ENCODE measurements around the gene UBR3.
"Not testable (repeated sequence)": the region's sequence is repeated elsewhere in the genome, so short reads cannot be mapped to it uniquely, and the experiment has no call there.

UBR3 gene

DNA sequence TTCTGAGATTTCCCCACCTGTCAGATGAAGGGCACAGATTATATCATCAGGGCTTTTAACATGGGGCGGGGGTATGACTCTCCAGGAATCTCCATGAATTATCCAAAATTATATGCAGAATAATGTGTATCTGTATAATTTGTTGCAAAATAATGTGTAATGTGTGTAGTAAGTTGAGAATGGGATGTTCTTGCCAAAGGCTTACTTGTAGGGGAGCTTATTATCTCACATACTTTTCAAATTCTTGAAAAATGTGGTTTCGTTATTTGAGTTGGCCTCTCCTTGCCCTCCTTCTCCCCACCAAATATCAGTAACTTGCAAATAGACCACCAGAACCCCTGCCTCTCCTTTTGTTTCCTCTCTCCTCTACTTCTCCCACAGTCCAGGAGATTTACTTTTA is 35.6 kb downstream of the UBR3 start:
- H2AFZ ChIP-seq (ENCODE audit: low read depth, low read length), result no peak overlapping the region
- H3K4me1 ChIP-seq (ENCODE audit: insufficient read depth, low read length), result no peaks in the 10 kb centered on the region
- H3K27me3 ChIP-seq (ENCODE audit: insufficient read depth, low read length), result no peaks in the 10 kb centered on the region
- peaks cover 4% of the 10 kb centered on the region for H3K9me3 ChIP-seq (ENCODE audit: low read length)
- H3K36me3 ChIP-seq (ENCODE audit: insufficient read depth, low read length), result no peaks in the 10 kb centered on the region
- H3K4me3 ChIP-seq (ENCODE audit: low read length), result no peak overlapping the region

DNA sequence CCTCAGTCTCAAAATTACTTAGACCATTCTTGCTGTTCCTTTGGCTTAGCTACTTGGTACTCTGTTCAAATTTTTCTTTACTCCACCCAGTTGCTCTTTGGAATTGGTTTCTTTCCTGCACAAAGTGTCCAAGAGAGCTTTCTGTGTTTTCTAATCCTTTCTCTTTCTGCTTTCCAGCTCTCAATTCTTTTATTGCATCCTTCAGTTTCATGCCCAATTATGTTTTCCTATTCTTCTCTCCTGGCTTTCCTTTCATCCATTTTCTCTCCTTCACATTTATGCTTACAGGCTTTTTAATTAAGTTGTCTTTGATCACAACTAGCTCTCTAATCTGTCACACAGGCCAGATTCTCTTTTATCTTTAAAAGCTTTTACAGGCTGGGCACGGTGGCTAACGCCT is 38.2 kb downstream of the UBR3 start:
- Histone ChIP-seq H3K27me3 (ENCODE audit: insufficient read depth, low read length) (no peaks in the 10 kb centered on the region), H2AFZ (ENCODE audit: low read depth, low read length) (no peak overlapping the region), H3K36me3 (ENCODE audit: insufficient read depth, low read length) (no peaks in the 10 kb centered on the region), H3K4me3 (ENCODE audit: low read length) (no peak overlapping the region), H3K4me1 (ENCODE audit: insufficient read depth, low read length) (no peaks in the 10 kb centered on the region), H3K9me3 (ENCODE audit: low read length) (peaks cover 4% of the 10 kb centered on the region)

DNA sequence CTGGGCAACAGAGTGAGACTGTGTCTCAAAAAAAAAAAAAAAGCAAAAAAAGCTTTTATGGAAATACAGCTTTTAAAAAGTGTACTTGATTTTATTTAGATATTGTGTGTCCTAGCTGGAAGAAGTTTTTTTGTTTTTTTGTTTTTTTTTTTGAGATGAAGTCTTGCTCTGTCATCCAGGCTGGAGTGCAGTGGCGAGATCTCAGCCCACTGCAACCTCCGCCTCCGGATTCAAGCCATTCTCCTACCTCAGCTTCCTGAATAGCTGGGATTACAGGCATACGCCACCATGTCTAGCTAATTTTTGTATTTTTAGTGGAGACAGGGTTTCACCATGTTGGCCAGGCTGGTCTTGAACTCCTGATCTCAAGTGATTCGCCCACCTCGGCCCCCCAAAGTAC is 39.0 kb downstream of the UBR3 start:
- H2AFZ ChIP-seq (ENCODE audit: low read depth, low read length); H3K36me3 ChIP-seq (ENCODE audit: insufficient read depth, low read length); H3K4me3 ChIP-seq (ENCODE audit: low read length); H3K9me3 ChIP-seq (ENCODE audit: low read length); H3K27me3 ChIP-seq (ENCODE audit: insufficient read depth, low read length); H3K4me1 ChIP-seq (ENCODE audit: insufficient read depth, low read length): not testable (repeated sequence)

DNA sequence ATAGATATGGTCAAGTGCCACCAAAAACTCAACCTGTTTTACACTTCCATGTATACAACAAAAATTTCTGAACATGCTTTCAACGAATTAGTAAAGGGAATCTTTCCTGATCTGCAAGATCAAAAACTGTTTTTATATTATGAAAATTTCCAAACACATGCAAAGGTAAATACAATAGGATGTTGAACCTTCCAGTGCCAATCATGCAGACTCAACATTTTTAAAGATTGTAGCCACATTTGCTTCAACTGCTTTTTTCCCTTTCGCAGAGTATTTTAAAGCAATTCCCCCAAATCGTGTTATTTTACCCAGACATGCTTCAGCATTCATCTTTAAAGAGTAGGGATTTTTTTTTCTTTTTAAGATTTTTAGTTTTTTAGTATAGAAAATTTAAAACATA is 40.3 kb downstream of the UBR3 start:
- no peaks in the 10 kb centered on the region for H3K4me1 ChIP-seq (ENCODE audit: insufficient read depth, low read length)
- no peaks in the 10 kb centered on the region for H3K9me3 ChIP-seq (ENCODE audit: low read length)
- H3K27me3 ChIP-seq (ENCODE audit: insufficient read depth, low read length), result no peaks in the 10 kb centered on the region
- H3K36me3 ChIP-seq (ENCODE audit: insufficient read depth, low read length), result no peaks in the 10 kb centered on the region
- no peak overlapping the region for H2AFZ ChIP-seq (ENCODE audit: low read depth, low read length)
- H3K4me3 ChIP-seq (ENCODE audit: low read length), result no peak overlapping the region

DNA sequence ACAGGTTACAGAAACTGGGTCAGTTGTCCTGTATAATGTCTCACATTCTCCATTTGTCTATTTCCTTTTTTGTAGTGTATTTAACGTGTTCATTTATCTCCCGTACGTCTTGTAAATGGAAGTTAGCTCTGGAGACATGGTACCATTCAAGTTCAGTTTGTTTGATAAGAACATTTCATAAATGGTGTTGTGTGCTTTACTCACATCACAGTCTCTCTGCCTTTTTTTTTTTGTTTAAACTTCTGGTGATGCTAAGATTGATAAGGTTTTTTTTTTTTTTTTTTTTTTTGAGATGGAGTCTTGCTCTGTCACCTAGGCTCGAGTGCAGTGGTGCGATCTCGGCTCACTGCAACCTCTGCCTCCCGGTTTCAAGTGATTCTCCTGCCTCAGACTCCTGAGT is 41.7 kb downstream of the UBR3 start:
- H2AFZ ChIP-seq (ENCODE audit: low read depth, low read length), result no peak overlapping the region
- H3K4me3 ChIP-seq (ENCODE audit: low read length), result no peak overlapping the region
- H3K9me3 ChIP-seq (ENCODE audit: low read length), result no peaks in the 10 kb centered on the region
- H3K4me1 ChIP-seq (ENCODE audit: insufficient read depth, low read length), result no peaks in the 10 kb centered on the region
- H3K27me3 ChIP-seq (ENCODE audit: insufficient read depth, low read length), result no peaks in the 10 kb centered on the region
- no peaks in the 10 kb centered on the region for H3K36me3 ChIP-seq (ENCODE audit: insufficient read depth, low read length)

DNA sequence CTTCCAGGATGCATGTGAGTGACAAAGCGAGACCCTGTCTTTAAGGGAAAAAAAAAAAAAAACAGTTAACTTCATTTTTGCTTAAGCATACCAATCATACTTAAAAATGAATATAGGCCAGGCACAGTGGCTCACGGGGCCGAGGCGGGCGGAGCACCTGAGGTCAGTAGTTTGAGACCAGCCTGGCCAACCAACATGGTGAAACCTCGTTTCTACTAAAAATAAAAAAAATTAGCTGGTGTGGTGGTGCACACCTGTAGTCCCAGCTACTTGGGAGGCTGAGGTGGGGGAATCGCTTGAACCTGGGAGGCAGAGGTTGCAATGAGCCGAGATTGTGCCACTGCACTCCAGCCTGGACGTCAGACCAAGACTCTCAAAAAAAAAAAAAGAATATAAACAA is 44.1 kb downstream of the UBR3 start:
- not testable (repeated sequence) for H3K27me3 ChIP-seq (ENCODE audit: insufficient read depth, low read length); H3K9me3 ChIP-seq (ENCODE audit: low read length); H3K36me3 ChIP-seq (ENCODE audit: insufficient read depth, low read length); H2AFZ ChIP-seq (ENCODE audit: low read depth, low read length); H3K4me1 ChIP-seq (ENCODE audit: insufficient read depth, low read length); H3K4me3 ChIP-seq (ENCODE audit: low read length)

DNA sequence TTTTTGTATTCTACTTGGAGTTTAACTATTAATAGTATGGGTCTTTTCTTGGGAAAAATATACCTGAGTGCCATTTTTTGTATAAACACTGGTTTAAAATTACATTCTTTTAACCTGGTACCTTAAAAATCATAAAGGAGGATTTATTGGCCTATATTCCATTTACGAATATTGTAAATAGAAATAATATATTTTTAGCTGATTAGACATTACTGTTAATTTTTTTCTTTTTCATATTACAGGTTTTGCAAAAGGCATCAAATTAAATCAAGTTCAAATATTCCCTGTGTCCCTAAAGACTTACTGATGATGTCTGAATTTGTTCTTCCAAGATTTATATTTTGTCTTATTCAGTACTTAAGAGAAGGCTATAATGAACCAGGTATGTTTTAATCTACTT is 44.7 kb downstream of the UBR3 start:
- H3K4me3 ChIP-seq (ENCODE audit: low read length), result no peak overlapping the region
- no peaks in the 10 kb centered on the region for H3K9me3 ChIP-seq (ENCODE audit: low read length)
- no peaks in the 10 kb centered on the region for H3K4me1 ChIP-seq (ENCODE audit: insufficient read depth, low read length)
- peaks cover 2% of the 10 kb centered on the region for H3K36me3 ChIP-seq (ENCODE audit: insufficient read depth, low read length)
- H3K27me3 ChIP-seq (ENCODE audit: insufficient read depth, low read length), result no peaks in the 10 kb centered on the region
- H2AFZ ChIP-seq (ENCODE audit: low read depth, low read length), result no peak overlapping the region

DNA sequence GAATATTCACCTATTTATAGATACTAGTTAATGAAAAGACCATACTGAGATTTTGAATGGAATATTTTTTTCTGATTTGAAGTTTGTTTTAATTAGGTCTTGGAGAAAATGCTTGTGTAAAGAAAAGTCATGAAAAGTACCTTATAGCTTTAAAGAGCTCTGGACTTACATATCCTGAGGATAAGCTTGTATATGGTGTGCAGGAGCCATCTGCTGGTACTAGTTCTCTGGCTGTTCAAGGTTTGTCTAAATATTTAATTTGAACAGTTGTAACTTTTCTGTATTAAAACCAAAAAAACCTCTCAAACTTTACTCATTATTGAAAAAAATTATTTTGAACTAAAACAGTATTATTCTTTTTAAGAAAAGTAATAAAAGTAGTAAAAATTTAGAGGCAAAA is 50.1 kb downstream of the UBR3 start:
- peaks cover 2% of the 10 kb centered on the region for H3K36me3 ChIP-seq (ENCODE audit: insufficient read depth, low read length)
- H3K9me3 ChIP-seq (ENCODE audit: low read length), result no peaks in the 10 kb centered on the region
- H3K27me3 ChIP-seq (ENCODE audit: insufficient read depth, low read length), result no peaks in the 10 kb centered on the region
- H3K4me1 ChIP-seq (ENCODE audit: insufficient read depth, low read length), result no peaks in the 10 kb centered on the region
- no peak overlapping the region for H3K4me3 ChIP-seq (ENCODE audit: low read length)
- H2AFZ ChIP-seq (ENCODE audit: low read depth, low read length), result no peak overlapping the region

DNA sequence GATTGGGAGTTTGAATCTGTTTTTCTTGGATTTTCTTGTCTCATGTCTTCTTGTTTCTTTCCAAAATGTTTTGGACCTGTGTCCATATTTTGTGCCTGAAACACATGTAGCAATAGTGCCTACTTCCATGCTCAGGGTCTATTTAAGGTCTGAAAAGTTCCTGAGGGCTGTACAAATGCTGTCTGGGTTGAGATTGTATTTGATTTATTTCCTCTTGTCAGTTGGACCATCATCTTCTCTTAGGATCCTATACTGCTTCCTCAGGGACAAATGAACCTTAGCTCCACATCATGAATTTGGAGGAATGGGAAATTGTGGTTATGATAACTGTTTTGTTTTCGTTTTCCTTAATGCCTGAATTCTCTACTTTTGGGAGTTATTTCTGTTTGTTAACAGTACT is 59.9 kb downstream of the UBR3 start:
- Histone ChIP-seq H2AFZ (ENCODE audit: low read depth, low read length) (no peak overlapping the region), H3K4me3 (ENCODE audit: low read length) (no peak overlapping the region), H3K27me3 (ENCODE audit: insufficient read depth, low read length) (no peaks in the 10 kb centered on the region), H3K9me3 (ENCODE audit: low read length) (no peaks in the 10 kb centered on the region), H3K36me3 (ENCODE audit: insufficient read depth, low read length) (peaks cover 4% of the 10 kb centered on the region), H3K4me1 (ENCODE audit: insufficient read depth, low read length) (no peaks in the 10 kb centered on the region)

DNA sequence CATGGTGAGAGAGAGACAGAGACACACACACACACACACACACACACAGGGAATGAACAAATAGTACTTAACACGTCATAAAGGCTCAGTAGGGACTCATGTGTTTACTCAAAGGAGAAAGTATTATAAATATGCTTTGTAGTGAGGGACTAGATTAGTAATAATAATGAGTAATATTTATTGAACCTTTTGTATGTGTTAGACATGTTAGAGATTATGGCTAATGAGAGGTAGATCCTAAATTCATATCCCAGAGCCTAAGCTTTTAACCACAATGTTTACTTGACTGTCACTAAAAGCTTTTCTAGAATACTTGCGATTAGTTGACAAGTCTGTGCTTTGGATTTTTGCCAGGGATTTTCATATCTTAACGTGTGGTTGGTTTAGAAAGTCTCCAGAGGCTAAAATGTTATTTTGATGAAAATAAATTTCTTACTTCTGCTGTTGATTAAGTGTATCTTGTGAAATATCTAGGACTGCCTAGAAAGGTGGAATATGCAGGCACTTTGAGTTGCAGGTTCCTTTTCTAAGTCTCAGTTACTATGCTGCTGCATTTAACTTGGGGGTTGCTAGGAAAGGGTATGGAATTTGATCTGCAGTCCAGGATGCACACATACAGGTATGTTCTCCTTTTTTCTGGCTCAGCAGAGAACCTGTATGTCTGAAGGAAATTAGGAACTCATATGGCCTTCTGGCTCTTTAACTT is 64.5 kb downstream of the UBR3 start:
- Histone ChIP-seq H3K4me3 (ENCODE audit: low read length) (no peak overlapping the region), H2AFZ (ENCODE audit: low read depth, low read length) (no peak overlapping the region), H3K9me3 (ENCODE audit: low read length) (no peaks in the 10 kb centered on the region), H3K4me1 (ENCODE audit: insufficient read depth, low read length) (no peaks in the 10 kb centered on the region), H3K36me3 (ENCODE audit: insufficient read depth, low read length) (peaks cover 9% of the 10 kb centered on the region), H3K27me3 (ENCODE audit: insufficient read depth, low read length) (no peaks in the 10 kb centered on the region)

DNA sequence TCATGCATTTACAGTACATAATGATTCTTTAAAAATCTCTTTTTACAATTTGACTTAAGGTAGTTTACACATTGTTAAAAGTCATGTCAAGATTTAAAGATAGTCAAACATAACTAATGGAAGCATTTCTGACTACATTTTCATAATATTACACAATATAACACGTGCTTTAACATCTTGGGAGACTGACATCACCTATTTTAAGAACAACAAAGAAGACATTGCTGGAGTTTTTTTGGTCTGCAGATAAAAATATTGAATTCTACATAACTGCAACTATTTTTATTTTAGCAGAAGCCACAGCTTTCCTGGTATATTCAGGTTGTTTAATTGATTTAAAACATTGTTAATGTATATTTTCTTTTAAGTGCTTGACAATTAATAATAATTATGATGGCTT is 65.7 kb downstream of the UBR3 start:
- Histone ChIP-seq H3K4me1 (ENCODE audit: insufficient read depth, low read length) (no peaks in the 10 kb centered on the region), H3K27me3 (ENCODE audit: insufficient read depth, low read length) (no peaks in the 10 kb centered on the region), H3K9me3 (ENCODE audit: low read length) (no peaks in the 10 kb centered on the region), H3K36me3 (ENCODE audit: insufficient read depth, low read length) (peaks cover 9% of the 10 kb centered on the region), H2AFZ (ENCODE audit: low read depth, low read length) (no peak overlapping the region), H3K4me3 (ENCODE audit: low read length) (no peak overlapping the region)

DNA sequence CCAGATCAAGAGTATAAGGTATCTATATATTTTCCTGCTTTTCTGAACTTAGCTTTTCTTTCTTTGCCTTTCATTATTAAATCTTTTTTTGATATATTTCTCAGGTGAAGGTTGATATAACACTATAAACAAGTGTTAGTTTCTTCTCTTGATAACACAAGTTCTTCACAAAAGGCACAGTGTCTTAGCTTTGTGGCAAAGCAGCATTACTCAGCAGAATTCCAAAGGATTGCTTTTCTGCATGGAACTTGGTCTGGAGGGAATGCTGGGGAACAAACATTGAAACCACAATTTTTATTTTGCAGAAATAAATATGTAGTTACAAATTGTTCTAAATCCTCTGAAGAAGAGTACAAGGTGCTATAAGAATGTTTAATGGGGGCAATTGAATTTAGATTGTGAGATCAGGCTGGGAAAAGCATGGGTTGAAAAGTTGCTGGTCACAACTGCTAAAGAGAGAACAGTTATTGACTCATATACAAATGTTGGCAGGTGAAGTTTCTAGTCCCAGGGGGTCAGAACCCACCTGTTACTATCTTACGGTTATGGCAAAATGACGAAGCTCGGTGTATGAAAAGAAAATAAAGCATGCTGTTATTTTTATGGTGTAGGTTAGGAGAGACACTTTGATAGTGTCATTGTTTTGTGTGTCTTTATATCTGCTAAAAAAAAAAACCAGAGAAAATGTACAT is 68.2 kb downstream of the UBR3 start:
- H2AFZ ChIP-seq (ENCODE audit: low read depth, low read length), result no peak overlapping the region
- H3K4me3 ChIP-seq (ENCODE audit: low read length), result no peak overlapping the region
- no peaks in the 10 kb centered on the region for H3K9me3 ChIP-seq (ENCODE audit: low read length)

DNA sequence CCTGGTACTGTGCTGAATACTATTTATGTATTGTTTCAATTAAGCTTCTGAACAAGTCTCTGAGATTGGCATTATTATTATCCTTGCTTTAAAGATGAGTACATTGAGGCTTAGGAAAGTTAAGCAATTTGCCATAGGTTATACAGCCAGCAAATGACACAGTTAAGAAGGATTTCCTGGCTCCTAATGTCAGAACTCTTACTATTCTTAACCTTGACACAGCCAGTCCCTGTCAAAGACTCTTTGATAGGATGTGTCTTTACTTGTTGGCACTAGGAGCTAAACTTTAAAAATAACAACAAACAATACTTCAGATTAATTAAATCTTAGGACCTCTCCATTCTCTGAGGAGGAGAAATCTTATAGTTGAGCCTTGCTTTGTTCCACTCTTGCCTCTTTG is 70.6 kb downstream of the UBR3 start:
- Histone ChIP-seq H2AFZ (ENCODE audit: low read depth, low read length) (no peak overlapping the region), H3K9me3 (ENCODE audit: low read length) (no peaks in the 10 kb centered on the region), H3K27me3 (ENCODE audit: insufficient read depth, low read length) (no peaks in the 10 kb centered on the region), H3K4me1 (ENCODE audit: insufficient read depth, low read length) (no peaks in the 10 kb centered on the region), H3K4me3 (ENCODE audit: low read length) (no peak overlapping the region), H3K36me3 (ENCODE audit: insufficient read depth, low read length) (peaks cover 6% of the 10 kb centered on the region)

More for the DNA sequence above, 68.2 kb downstream of the UBR3 start:
- no peaks in the 10 kb centered on the region for H3K4me1 ChIP-seq (ENCODE audit: insufficient read depth, low read length)
- H3K27me3 ChIP-seq (ENCODE audit: insufficient read depth, low read length), result no peaks in the 10 kb centered on the region
- peaks cover 6% of the 10 kb centered on the region for H3K36me3 ChIP-seq (ENCODE audit: insufficient read depth, low read length)

DNA sequence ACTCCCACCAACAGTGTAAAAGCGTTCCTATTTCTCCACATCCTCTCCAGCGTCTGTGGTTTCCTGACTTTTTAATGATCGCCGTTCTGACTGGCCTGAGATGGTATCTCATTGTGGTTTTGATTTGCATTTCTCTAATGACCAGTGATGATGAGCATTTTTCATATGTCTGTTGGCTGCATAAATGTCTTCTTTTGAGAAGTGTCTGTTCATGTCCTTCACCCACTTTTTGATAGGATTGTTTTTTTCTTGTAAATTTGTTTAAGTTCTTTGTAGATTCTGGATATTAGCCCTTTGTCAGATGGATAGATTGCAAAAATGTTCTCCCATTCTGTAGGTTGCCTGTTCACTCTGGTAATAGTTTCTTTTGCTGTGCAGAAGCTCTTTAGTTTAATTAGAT is 72.8 kb downstream of the UBR3 start:
- H3K4me3 ChIP-seq (ENCODE audit: low read length); H3K27me3 ChIP-seq (ENCODE audit: insufficient read depth, low read length); H2AFZ ChIP-seq (ENCODE audit: low read depth, low read length); H3K36me3 ChIP-seq (ENCODE audit: insufficient read depth, low read length); H3K9me3 ChIP-seq (ENCODE audit: low read length); H3K4me1 ChIP-seq (ENCODE audit: insufficient read depth, low read length): not testable (repeated sequence)
